H9 (cell line): ENCODE measurements around the gene TMEM121. TPM values are rescaled to one million over a fixed set of nuclear protein-coding genes. Genes with fewer than 3 reads are reported as not detected.

Source experiments
- DNase-seq: peaks from one replicate; pipeline ENCODE4 v3.0.0-alpha.2; 2017
- H2AFZ ChIP-seq: one replicate; pipeline ENCODE4 v1.6.1; 2013; ENCODE audit warnings: mild to moderate bottlenecking, low read length, control low read depth, moderate library complexity
- H2AK5ac ChIP-seq: 2 replicates; pipeline ENCODE4 v1.6.1; 2013; ENCODE audit warnings: low read length, control low read depth, mixed read lengths; ENCODE audit not compliant: insufficient read length
- H2BK120ac ChIP-seq: one replicate; pipeline ENCODE4 v1.6.1; 2013; ENCODE audit warnings: low read depth, mild to moderate bottlenecking, low read length, control low read depth, inconsistent platforms; ENCODE audit not compliant: poor library complexity, severe bottlenecking
- H2BK12ac ChIP-seq: 2 replicates; pipeline ENCODE4 v1.6.1; 2013; ENCODE audit warnings: low read length, control low read depth, mixed read lengths, low read depth; ENCODE audit not compliant: insufficient read length
- H2BK15ac ChIP-seq: 2 replicates; pipeline ENCODE4 v1.6.1; 2013; ENCODE audit warnings: low read depth, low read length, control low read depth
- H2BK20ac ChIP-seq: one replicate; pipeline ENCODE4 v1.6.1; 2013; ENCODE audit warnings: low read depth, mild to moderate bottlenecking, low read length, control low read depth, inconsistent platforms; ENCODE audit not compliant: poor library complexity, severe bottlenecking
- H2BK5ac ChIP-seq: 2 replicates; pipeline ENCODE4 v1.6.1; 2013; ENCODE audit warnings: low read length, control low read depth, mixed read lengths; ENCODE audit not compliant: insufficient read length
- H3K14ac ChIP-seq: 2 replicates; pipeline ENCODE4 v1.6.1; 2013; ENCODE audit warnings: low read length, control low read depth; ENCODE audit not compliant: insufficient read depth
- H3K18ac ChIP-seq: 2 replicates; pipeline ENCODE4 v1.6.1; 2013; ENCODE audit warnings: low read depth, mild to moderate bottlenecking, mixed read lengths, low read length, control low read depth; ENCODE audit not compliant: insufficient read length
- H3K23ac ChIP-seq: 2 replicates; pipeline ENCODE4 v1.6.1; 2013; ENCODE audit warnings: low read length, control low read depth, mixed read lengths, low read depth; ENCODE audit not compliant: insufficient read length
- H3K23me2 ChIP-seq: 2 replicates; pipeline ENCODE4 v1.6.1; 2013; ENCODE audit warnings: low read depth, mild to moderate bottlenecking, mixed read lengths, low read length, control low read depth; ENCODE audit not compliant: insufficient read length, poor library complexity, severe bottlenecking
- H3K27ac ChIP-seq: 2 replicates; pipeline ENCODE4 v1.5.1; 2013; ENCODE audit warnings: low read length, control low read depth, mixed read lengths, low read depth; ENCODE audit not compliant: insufficient read length
- H3K27me3 ChIP-seq: 2 replicates; pipeline ENCODE4 v1.6.1; 2013; ENCODE audit warnings: low read length, control low read depth, inconsistent platforms; ENCODE audit not compliant: insufficient read depth
- H3K4ac ChIP-seq: 2 replicates; pipeline ENCODE4 v1.6.1; 2013; ENCODE audit warnings: low read depth, mild to moderate bottlenecking, control low read depth, inconsistent platforms, low read length, moderate library complexity
- H3K4me1 ChIP-seq: 2 replicates; pipeline ENCODE4 v1.6.1; 2013; ENCODE audit warnings: low read length, control low read depth, inconsistent platforms; ENCODE audit not compliant: insufficient read depth
- H3K4me2 ChIP-seq: 2 replicates; pipeline ENCODE4 v1.6.1; 2013; ENCODE audit warnings: low read length, control low read depth, mixed read lengths; ENCODE audit not compliant: insufficient read length, insufficient read depth
- H3K56ac ChIP-seq: 2 replicates; pipeline ENCODE4 v1.6.1; 2013; ENCODE audit warnings: low read depth, mild to moderate bottlenecking, mixed read lengths, low read length, control low read depth; ENCODE audit not compliant: insufficient read length
- H3K79me1 ChIP-seq: 2 replicates; pipeline ENCODE4 v1.6.1; 2013; ENCODE audit warnings: low read depth, mild to moderate bottlenecking, moderate library complexity, low read length, control low read depth, inconsistent platforms; ENCODE audit not compliant: insufficient read depth, poor library complexity, severe bottlenecking
- H3K79me2 ChIP-seq: 2 replicates; pipeline ENCODE4 v1.6.1; 2013; ENCODE audit warnings: low read length, control low read depth, inconsistent platforms; ENCODE audit not compliant: insufficient read depth
- H3K9ac ChIP-seq: 2 replicates; pipeline ENCODE4 v1.6.1; 2013; ENCODE audit warnings: low read length, control low read depth, mixed read lengths; ENCODE audit not compliant: insufficient read length; ENCODE audit errors: extremely low read depth
- H3K9me3 ChIP-seq: one replicate; pipeline ENCODE4 v1.6.1; 2013; ENCODE audit warnings: low read depth, low read length, inconsistent platforms; ENCODE audit not compliant: control insufficient read depth
- H3T11ph ChIP-seq: one replicate; pipeline ENCODE4 v1.6.1; 2013; ENCODE audit warnings: mild to moderate bottlenecking, low read length, control low read depth, inconsistent platforms
- H4K20me1 ChIP-seq: one replicate; pipeline ENCODE4 v1.6.1; 2013; ENCODE audit not compliant: control insufficient read depth, insufficient read length, insufficient read depth
- H4K5ac ChIP-seq: 2 replicates; pipeline ENCODE4 v1.6.1; 2013; ENCODE audit warnings: low read depth, mild to moderate bottlenecking, mixed read lengths, low read length, control low read depth; ENCODE audit not compliant: insufficient read length
- H4K8ac ChIP-seq: replicated peaks from 2 replicates; pipeline ENCODE4 v1.6.1; 2013; ENCODE audit warnings: low read length, control low read depth, mixed read lengths, low read depth; ENCODE audit not compliant: insufficient read length
- H4K91ac ChIP-seq: 2 replicates; pipeline ENCODE4 v1.6.1; 2013; ENCODE audit warnings: low read depth, mild to moderate bottlenecking, moderate library complexity, mixed read lengths, low read length, control low read depth; ENCODE audit not compliant: insufficient read length
- H3K27ac Mint-ChIP-seq, 3 experiments: 2 replicates in 2 of 3; 3 replicates in 1 of 3; pipeline ENCODE4 v1.8.0; 2020 to 2021; ENCODE audit warnings: mixed read lengths in 3 of 3, mild to moderate bottlenecking in 1 of 3, moderate library complexity in 1 of 3
- H3K27me3 Mint-ChIP-seq: 2 replicates; pipeline ENCODE4 v1.8.0; 2021; ENCODE audit warnings: low read depth, mild to moderate bottlenecking, moderate library complexity, mixed read lengths
- H3K36me3 Mint-ChIP-seq, 3 experiments: 2 replicates in 2 of 3; 3 replicates in 1 of 3; pipeline ENCODE4 v1.8.0; 2020 to 2021; ENCODE audit warnings: low read depth in 3 of 3, mixed read lengths in 3 of 3; ENCODE audit not compliant: insufficient read depth in 1 of 3
- H3K4me1 Mint-ChIP-seq, 2 experiments: 2 replicates each; pipeline ENCODE4 v1.8.0; 2020; ENCODE audit warnings: mixed read lengths in 2 of 2
- H3K4me3 Mint-ChIP-seq, 2 experiments: 2 replicates in 1 of 2; 3 replicates in 1 of 2; pipeline ENCODE4 v1.8.0; 2020 to 2021; ENCODE audit warnings: mild to moderate bottlenecking in 2 of 2, mixed read lengths in 2 of 2, moderate library complexity in 1 of 2
- H3K9me3 Mint-ChIP-seq, 2 experiments: 2 replicates in 1 of 2; 3 replicates in 1 of 2; pipeline ENCODE4 v1.8.0; 2020; ENCODE audit warnings: mild to moderate bottlenecking in 2 of 2, mixed read lengths in 2 of 2, moderate library complexity in 1 of 2
- WGBS: extraction: QIAGEN DNeasy Blood & Tissue Kit; methylation state at CpG from one replicate; pipeline ENCODE4 v1.1.7; 2013; ENCODE audit warnings: missing lambda C conversion rate, low lambda C conversion rate, mixed read lengths; ENCODE audit not compliant: insufficient read length; ENCODE audit errors: extremely low coverage; 5-methylcytosine and 5-hydroxymethylcytosine counted together
- total RNA-seq: library from RNA; stranded (reverse); gene quantifications from 2 replicates; pipeline ENCODE4 v1.2.1, GENCODE V29; 2021
- TF ChIP-seq, protein P1 (sequence below): fragments of 200-600 bp; sonication (generic); conservative IDR thresholded peaks from 3 replicates; pipeline ENCODE4 v1.8.0; 2021; ENCODE audit warnings: antibody characterized with exemption, mild to moderate bottlenecking

TMEM121 gene
- total RNA-seq, 1 experiment from 2014 or later: 2.6 TPM

DNA sequence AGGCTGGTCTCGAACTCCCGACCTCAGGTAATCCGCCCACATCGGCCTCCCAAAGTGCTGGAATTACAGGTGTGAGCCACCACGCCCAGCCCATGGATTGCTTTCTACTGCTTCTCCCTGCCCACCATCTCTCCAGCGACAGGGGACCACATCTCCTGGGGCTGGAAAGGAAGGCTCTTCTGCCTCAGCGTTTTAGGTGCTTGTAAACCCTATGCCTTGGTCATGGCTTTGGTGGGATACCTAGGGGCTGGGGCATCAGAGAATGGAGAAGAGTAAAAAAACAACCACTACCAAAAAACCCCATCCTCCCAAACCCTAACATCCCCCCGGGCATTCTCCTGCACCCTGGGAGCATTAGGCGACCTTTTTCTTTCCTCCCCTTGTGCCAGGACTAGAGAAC, 1.1 kb upstream of the TMEM121 start:
- WGBS: no CpG with 5 or more reads among the region's 9 CpGs
- peaks cover 7% of the 10 kb centered on the region for H3K23me2 ChIP-seq
- H4K91ac ChIP-seq: no peak overlapping the region
- no peak for DNase-seq
- no peak overlapping the region for H3K27ac ChIP-seq
- no peak overlapping the region for H4K5ac ChIP-seq
- H2AK5ac ChIP-seq: no peak overlapping the region
- TF ChIP-seq, protein P1, sequence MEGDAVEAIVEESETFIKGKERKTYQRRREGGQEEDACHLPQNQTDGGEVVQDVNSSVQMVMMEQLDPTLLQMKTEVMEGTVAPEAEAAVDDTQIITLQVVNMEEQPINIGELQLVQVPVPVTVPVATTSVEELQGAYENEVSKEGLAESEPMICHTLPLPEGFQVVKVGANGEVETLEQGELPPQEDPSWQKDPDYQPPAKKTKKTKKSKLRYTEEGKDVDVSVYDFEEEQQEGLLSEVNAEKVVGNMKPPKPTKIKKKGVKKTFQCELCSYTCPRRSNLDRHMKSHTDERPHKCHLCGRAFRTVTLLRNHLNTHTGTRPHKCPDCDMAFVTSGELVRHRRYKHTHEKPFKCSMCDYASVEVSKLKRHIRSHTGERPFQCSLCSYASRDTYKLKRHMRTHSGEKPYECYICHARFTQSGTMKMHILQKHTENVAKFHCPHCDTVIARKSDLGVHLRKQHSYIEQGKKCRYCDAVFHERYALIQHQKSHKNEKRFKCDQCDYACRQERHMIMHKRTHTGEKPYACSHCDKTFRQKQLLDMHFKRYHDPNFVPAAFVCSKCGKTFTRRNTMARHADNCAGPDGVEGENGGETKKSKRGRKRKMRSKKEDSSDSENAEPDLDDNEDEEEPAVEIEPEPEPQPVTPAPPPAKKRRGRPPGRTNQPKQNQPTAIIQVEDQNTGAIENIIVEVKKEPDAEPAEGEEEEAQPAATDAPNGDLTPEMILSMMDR: no peak
- no peak overlapping the region for H4K8ac ChIP-seq
- no peaks in the 10 kb centered on the region for H3K9me3 ChIP-seq
- no peak overlapping the region for H3K4me2 ChIP-seq
- Mint-ChIP-seq H3K9me3 (peaks cover 0 to 11% of the 10 kb centered on the region in 2 experiments; a peak in 3 of 5 replicates), H3K4me3 (peak overlapping the region in 1 of 2 experiments; percentile 73; a peak in 3 of 5 replicates), H3K36me3 (no peaks in the 10 kb centered on the region), H3K27ac (no peak overlapping the region), H3K27me3 (peaks cover 68% of the 10 kb centered on the region), H3K4me1 (no peaks in the 10 kb centered on the region)
- H2BK20ac ChIP-seq: no peak overlapping the region
- no peak overlapping the region for H2BK15ac ChIP-seq
- no peak overlapping the region for H2BK5ac ChIP-seq
- no peaks in the 10 kb centered on the region for H3K79me2 ChIP-seq
- no peak overlapping the region for H3T11ph ChIP-seq
- no peak overlapping the region for H2BK12ac ChIP-seq
- H2BK120ac ChIP-seq: no peak overlapping the region
- H3K56ac ChIP-seq: no peak overlapping the region
- H4K20me1 ChIP-seq: no peaks in the 10 kb centered on the region
- H3K4ac ChIP-seq: no peak overlapping the region
- H3K18ac ChIP-seq: no peak overlapping the region
- H3K23ac ChIP-seq: no peak overlapping the region
- peaks cover 16% of the 10 kb centered on the region; the same call in 1 of the 2 replicates for H3K27me3 ChIP-seq
- no peak overlapping the region for H3K9ac ChIP-seq
- H3K4me1 ChIP-seq: no peaks in the 10 kb centered on the region; the same call in 1 of the 2 replicates
- H3K14ac ChIP-seq: no peak overlapping the region
- no peak overlapping the region for H2AFZ ChIP-seq
- no peaks in the 10 kb centered on the region for H3K79me1 ChIP-seq
